WI38 (cell line): ENCODE results near the gene IQSEC1.
"Not testable (repeated sequence)": the region's sequence is repeated elsewhere in the genome, so short reads cannot be mapped to it uniquely, and the experiment has no call there.

Experiments used
- H3K4me3 ChIP-seq: 2 replicates; pipeline ENCODE4 v1.5.1; 2011; ENCODE audit warnings: low read depth, mild to moderate bottlenecking, control low read depth, low read length
- TF ChIP-seq, protein P1 (sequence below): IDR thresholded peaks from 2 replicates; pipeline ENCODE4 v1.5.1; 2012; ENCODE audit warnings: low read depth, mild to moderate bottlenecking, control low read depth, low read length

IQSEC1 gene

DNA sequence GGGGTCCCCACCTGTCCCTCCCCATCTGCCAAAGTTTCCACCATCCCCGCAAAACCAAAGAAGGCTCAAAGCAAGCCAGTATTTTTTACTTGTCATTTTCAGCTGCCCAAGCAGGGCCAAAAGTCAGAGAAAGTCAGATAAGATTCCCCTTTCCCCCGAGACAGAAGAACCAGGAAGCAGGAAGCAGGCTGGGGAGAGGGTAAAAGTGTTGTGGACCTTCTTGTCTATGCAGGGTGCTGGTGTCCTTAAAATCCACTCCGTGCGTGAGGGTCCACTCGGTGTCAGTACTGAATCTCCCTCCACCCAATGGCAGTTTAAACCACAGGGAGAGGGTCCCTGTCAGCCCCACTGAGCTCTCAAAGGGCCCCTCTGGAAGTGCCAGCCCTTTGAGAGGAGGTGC, 211.6 kb downstream of the IQSEC1 start:
- TF ChIP-seq, protein P1, sequence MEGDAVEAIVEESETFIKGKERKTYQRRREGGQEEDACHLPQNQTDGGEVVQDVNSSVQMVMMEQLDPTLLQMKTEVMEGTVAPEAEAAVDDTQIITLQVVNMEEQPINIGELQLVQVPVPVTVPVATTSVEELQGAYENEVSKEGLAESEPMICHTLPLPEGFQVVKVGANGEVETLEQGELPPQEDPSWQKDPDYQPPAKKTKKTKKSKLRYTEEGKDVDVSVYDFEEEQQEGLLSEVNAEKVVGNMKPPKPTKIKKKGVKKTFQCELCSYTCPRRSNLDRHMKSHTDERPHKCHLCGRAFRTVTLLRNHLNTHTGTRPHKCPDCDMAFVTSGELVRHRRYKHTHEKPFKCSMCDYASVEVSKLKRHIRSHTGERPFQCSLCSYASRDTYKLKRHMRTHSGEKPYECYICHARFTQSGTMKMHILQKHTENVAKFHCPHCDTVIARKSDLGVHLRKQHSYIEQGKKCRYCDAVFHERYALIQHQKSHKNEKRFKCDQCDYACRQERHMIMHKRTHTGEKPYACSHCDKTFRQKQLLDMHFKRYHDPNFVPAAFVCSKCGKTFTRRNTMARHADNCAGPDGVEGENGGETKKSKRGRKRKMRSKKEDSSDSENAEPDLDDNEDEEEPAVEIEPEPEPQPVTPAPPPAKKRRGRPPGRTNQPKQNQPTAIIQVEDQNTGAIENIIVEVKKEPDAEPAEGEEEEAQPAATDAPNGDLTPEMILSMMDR = no peak
- no peak overlapping the region for H3K4me3 ChIP-seq

DNA sequence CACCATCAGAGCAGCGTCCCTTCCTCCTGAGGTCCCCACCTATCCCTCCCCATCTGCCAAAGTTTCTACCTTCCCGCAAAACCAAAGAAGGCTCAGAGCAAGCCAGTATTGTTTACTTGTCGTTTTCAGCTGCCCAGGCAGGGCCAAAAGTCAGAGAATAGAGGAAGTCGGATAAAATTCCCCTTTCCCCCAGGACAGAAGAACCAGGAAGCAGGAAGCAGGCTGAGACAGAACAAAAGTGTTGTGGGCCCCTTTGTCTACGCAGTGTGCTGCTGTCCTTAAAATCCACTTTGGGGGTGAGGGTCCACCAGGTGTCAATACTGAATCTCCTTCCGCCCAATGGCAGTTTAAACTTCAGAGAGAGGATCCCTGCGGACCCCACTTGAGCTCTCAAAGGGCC, 213.4 kb downstream of the IQSEC1 start:
- TF ChIP-seq, protein P1 = no peak
- no peak overlapping the region for H3K4me3 ChIP-seq

- TF ChIP-seq, protein P1 = no peak
- H3K4me3 ChIP-seq = no peak overlapping the region
Measured at GRCh38 chr3:12856626-12857025, 216.6 kb downstream of the IQSEC1 start.

GRCh38 chr3:12854565-12854964, 218.7 kb downstream of the IQSEC1 start:
- no peak overlapping the region for H3K4me3 ChIP-seq
- TF ChIP-seq, protein P1 = no peak

GRCh38 chr3:12853847-12854246, 219.4 kb downstream of the IQSEC1 start:
- not testable (repeated sequence) for H3K4me3 ChIP-seq

DNA sequence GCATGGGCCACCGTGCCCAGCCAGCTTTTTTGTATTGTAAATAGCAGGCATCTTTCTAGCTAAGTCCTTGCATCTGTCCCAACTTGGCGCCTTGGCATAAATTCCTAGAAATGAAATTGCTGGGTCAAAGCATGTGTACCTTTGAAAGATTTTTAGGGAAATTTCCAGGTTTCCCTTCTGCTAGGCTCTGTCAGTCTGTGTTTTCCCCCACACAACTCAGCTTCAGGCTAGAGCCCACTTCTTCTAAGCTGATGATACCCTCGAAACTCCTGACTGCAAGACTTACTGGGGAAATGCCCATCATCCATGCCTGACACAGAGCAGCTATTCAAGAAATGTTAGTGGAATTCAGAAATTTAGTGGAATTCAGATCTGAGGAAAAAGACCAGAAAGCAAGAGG, 221.0 kb downstream of the IQSEC1 start:
- TF ChIP-seq, protein P1 = no peak
- no peak overlapping the region for H3K4me3 ChIP-seq
